Erythroblast (primary cell): ENCODE results near the gene MRM3.

Experiments
- DNase-seq, 2 experiments: peaks; one replicate each; lab custom pipeline; 2025; lab: John Stamatoyannopoulos, UW
- GATA1 ChIP-seq: IDR thresholded peaks from 2 replicates; pipeline ENCODE4 v1.6.1; 2011; ENCODE audit warnings: low read depth, mild to moderate bottlenecking, control low read depth, low read length, moderate library complexity
- POLR2A ChIP-seq: IDR thresholded peaks from 2 replicates; pipeline ENCODE4 v1.6.1; 2011; ENCODE audit warnings: mild to moderate bottlenecking, low read length

The MRM3 gene

GRCh38 chr17:836151-836550 lies 54.0 kb downstream of the MRM3 start:
- DNase-seq = no peak
- TF ChIP-seq GATA1 (no peak), POLR2A (no peak)

- TF ChIP-seq POLR2A (no peak), GATA1 (no peak)
- no peak for DNase-seq
Measured at GRCh38 chr17:838486-838885, 56.3 kb downstream of the MRM3 start.

- DNase-seq = peak in 1 of 2 experiments; percentile 12
- TF ChIP-seq GATA1 = no peak
Measured at GRCh38 chr17:841313-841712, 59.2 kb downstream of the MRM3 start.
